Measurements from ENCODE around the gene DRC7.

GRCh38 chr16:57764006-57764340 lies 69.4 kb downstream of the DRC7 start:
- TF ChIP-seq CTCF (IDR thresholded peaks at IDR 0.05) (no peak), POLR2AphosphoS5 (IDR thresholded peaks at IDR 0.05; ENCODE audit: low read depth, low read length) (no peak)
